Measurements from ENCODE around the gene TMSB10.

Gene TMSB10

DNA sequence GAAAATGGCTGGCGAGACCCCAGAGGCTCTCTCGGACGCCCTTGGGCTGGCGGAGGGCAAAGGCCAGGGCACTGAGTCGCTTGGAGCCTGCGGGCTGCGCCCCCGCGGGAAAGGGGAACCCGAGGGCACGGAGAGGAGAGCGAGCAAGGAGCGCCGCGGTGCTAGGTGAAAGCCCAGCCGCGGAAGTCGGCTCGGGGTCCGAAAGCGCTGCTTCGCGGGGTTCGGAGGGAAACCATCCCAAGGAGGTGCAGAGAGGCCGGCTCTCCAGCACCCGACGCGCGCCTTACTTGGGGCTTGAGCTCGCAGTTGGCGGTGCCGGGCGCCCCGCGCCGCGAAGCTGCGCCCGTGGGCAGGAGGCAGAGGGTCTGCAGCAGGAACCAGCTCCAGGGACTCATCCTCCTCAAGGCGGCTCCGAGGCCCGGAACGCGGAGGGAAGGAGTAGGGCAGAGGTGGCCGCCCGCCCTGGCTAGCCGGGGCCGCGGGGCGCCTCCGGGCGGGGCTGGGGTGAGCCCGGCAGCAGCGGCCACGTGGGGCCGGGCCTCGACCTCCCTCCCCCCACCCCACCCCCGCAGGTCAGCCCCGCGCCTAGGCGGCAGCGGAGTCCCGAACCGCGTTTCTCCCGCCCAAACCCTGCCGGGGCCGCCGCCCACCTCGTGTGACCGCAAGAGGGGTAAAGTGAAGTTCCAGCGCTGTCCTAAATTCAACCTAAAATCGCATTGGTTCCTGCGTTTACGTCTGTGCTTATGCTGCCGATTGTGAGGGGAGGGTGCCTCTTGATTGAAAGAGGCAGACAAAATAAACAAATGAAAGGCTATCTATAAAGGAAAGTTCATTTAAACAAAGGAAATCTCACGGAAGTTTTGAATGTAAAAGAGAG, 24.6 kb upstream of the TMSB10 start, which contains the start of gene TRABD2A:
TRABD2A (minus strand) TSS at position 440 of the 877 bp plus-strand sequence; CDS start at position 395, 45 bp downstream.
- no peak for DNase-seq

DNA sequence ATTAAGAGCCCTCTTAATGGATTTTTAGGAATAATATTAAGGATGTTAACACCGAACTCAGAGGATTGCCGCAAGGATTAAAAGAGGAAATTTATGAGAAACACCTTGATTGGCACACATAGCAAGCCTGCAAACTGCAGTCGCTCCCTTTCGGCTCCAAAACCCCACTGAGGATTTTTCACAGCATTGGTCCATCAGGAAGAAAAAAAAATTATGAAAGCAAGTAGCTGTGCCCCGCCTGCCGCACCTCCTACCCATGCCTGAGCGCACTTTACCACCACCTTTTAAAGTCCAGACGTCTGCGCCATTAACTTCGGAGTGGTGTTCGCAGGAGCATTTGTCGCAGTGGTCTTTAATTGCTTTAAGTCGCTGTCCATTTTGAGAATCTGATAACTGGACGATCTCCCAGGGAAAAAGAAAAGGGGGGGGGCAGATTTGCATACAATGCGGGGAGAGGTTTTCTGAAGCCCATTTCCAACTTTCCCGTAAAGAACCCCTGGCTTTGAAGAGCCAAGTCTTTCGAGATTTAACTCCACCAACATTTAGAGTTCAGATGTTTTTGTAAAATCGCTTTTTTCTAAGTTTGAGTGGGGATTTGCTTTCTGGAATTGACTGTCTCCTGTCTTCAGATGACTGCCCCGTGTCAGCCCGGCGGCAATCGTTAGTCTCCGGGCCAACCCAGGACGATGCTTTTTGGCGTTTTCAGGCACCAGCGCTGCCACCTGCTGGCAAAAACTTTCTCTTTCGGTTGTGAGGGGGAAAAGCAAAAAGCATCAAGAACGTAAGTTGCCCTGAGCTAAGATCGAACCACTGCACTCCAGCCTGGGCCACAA, 23.7 kb upstream of the TMSB10 start:
- peak; percentile 48 for DNase-seq

DNA sequence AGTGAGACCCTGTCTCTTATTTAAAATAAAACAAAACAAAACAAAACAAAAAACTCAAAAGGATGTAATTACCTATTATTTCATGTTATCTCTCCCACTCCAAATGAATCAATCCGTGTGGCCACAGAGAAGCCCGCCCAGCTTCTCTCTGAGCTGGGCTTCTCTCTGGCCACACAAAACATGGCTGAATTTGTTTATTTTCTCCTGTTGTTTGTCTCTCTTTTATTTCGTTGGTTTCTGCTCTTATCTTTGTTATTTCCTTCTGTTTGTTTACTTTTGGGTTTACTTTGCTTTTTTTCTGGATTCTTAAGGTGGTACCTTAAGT, 23.1 kb upstream of the TMSB10 start:
- no peak for DNase-seq

DNA sequence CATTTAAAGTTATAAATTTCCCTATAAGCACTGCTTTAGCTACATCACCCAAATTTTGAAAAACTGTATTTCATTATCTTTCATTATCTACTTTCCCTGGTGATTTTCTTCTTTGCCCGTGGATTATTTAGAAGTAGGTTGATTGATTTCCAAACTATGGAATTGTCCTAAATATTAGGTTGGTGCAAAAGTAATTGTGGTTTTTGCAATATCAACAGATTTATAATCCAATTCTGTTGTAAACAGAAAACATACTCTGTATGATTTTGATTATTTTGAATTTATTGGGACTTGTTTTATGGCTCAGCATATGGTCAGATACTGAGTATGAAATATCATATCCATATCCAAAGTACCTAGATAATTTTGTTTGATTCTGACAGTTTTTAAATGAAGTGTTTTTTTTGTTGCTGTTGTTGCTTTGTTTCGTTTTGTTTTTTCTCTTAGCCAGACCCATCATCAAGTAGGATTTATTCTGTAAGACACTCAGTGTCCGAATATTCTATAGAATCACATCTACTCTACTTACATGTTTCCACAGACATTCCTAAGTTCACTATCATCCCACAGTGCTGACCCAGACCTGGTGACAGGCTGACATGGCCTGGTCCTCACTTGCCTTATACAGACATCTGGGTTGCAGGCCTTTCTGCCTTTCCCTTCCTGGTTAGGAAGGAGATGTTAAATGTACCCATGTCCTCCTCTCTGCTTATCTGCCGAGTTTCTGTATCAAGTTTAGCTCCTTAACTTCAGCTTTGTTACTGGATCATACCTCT, 22.5 kb upstream of the TMSB10 start:
- DNase-seq: no peak

DNA sequence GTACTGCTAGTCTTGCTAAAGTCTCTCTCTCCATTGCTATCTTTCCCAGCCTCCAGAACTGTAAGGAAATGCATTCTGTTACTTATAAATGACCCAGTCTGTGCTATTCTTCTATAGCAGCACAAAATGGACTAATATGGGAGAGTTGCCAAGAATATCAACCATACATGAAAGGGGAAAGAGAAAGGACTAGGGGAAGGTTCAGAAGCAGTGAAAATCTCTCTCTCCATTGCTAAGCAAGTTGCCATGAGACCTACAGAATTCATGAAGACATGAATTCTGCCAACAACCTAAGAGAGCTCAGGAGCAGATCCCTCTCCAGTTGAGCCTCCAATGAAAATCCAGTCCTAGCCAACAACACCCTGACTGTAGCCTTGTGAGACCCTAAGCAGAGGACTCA, 21.0 kb upstream of the TMSB10 start:
- DNase-seq: no peak

GRCh38 chr2:84885111-84885510, 20.3 kb upstream of the TMSB10 start:
- no peak for DNase-seq

GRCh38 chr2:84886791-84887190, 18.7 kb upstream of the TMSB10 start:
- DNase-seq: no peak

- DNase-seq: no peak
Measured at GRCh38 chr2:84888401-84889276, 16.8 kb upstream of the TMSB10 start.

DNA sequence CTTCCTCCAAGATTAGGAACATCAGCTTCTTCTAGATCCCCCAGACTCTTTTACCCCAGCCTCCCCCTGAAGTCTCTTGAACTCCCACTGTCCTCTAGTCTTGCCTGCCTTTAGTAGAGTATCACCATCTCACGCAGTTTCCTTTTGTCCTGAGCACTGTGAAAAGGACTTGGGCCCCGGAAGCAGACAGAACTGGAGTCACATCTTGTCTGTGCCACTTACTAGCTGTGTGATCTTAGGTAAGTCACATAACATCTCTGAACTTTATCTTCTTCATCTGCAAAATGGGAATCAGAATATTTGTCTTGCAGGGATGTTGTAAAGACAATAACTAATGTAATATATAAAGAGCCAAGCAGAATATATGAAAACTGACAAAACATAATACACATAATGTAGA, 16.1 kb upstream of the TMSB10 start:
- DNase-seq: no peak

GRCh38 chr2:84891355-84892010, 14.0 kb upstream of the TMSB10 start:
- no peak for DNase-seq

- DNase-seq: no peak
Measured at GRCh38 chr2:84894131-84894586, 11.3 kb upstream of the TMSB10 start.

- DNase-seq: no peak
Measured at GRCh38 chr2:84894758-84895520, 10.5 kb upstream of the TMSB10 start.

GRCh38 chr2:84896567-84896966, 8.9 kb upstream of the TMSB10 start:
- DNase-seq: no peak

DNA sequence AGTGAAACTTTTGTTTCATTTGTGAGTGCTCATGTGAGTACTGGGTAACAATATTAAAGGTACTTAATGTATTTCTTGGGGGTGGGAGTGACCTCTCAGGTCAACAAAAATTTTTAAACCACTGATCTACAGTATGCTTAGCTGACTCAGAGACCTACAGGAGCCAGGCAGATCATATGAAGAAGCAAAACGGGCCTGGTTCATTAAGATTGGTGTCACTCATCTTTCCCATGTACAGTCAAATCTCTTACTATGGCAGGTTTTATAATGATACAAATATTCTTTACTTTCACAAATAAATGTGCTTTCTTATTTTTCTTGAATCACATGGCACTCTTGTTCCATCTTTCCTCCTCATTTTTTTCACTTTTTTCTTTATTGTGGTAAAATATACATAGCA, 7.7 kb upstream of the TMSB10 start:
- DNase-seq: no peak

DNA sequence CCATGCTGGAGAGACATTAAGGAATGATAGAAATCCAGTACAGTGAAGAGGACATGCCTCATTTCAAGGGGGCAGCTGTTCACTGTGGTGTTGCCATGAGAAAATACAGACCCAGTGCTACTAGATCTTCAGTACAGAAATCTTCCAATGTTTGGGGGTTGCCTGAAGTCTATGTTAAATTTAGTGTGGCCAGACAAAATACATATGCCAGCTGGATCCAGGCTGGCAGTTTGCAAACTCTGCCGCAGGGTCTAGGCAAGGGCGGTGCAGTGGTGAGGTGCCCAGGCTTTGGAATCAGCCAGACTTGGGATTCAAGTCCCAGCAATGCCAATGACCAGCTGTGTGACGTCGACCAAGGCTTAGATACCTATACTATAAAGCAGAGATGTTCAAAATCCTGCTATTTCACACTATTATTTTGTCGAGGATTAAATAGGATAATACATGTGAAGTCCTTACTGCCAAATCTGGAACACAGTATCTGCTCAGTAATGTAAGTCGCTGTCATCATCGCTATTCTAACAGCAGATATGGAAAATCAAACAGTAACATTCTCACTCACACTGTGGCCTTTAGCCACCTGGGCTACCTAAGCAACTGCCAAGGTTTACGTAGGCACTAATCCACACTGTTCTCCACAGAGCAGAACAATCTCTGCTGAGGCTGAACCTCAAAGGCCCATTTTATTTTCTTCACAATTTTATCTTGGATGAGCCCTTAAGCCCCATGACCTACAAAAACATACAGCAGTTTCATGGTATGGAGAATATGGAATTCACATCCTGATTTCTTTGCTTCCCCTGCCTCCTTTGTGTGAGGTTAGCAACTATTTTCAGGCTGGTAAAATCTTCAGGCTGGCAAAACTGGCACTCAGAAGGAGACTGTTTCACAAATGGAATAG, 5.9 kb upstream of the TMSB10 start:
- DNase-seq: no peak

DNA sequence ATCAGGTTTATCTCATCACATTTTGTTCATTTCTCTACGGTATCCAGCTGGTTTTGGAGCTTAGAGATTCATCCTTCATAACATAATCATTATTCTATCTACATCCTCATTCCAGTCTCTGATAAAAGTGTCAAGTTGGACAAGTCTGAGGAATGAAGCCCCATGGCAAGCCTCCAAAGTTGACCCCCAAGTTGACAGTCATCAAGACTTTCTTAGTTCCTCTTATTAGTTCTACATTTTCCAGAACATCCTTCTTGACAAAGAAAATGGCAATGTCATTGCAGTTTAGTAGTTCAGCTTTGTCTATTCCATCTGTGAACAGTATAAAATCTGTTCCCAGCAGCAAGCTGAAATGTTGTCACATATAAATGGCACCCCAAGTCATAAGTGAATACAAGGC, 4.5 kb upstream of the TMSB10 start:
- DNase-seq: no peak

DNA sequence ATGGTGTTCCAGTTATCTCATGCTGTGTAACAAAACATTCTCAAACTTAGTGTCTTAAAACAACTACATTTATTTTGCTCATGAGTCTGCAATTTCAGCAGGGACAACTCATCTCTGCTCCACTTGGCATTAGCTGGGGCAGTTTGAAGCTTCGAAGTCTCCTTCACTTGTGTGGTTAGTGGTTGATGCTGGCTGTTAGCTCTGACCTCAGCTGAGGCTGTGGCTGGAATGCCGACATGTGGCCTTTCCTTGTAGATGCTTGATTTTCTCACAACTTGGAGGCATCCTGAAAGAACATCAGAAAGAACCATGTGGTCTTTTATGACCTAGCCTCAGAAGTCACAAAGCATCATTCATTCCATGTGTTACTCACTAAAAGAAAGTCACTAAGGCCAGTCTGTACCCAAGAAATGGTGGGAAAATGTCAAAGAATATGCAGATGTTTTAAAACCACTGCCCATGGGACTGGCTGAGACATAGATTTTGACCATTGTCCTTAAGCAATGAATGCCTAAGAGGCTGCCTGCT, 3.8 kb upstream of the TMSB10 start:
- no peak for DNase-seq

GRCh38 chr2:84902526-84902925, 2.9 kb upstream of the TMSB10 start:
- DNase-seq: no peak

- no peak for DNase-seq
Measured at GRCh38 chr2:84904151-84904550, 1.3 kb upstream of the TMSB10 start.

Measured in NCI-H748 treated with DMSO at 0.1 percent for 48 hours (cell line).